HepG2 (cell line): ENCODE data around the gene PCYT2. TPM values are rescaled to one million over a fixed set of nuclear protein-coding genes. Genes with fewer than 3 reads are reported as not detected.
A peak's percentile ranks its signal among the peaks of the same experiment; 100 is the strongest.

ENCODE experiments used
- HHEX ChIP-seq: IDR thresholded peaks from 2 replicates; pipeline ENCODE4 v1.6.1; 2016; ENCODE audit warnings: control low read depth
- HOMEZ ChIP-seq: IDR thresholded peaks from 2 replicates; pipeline ENCODE4 v1.6.1; 2016; ENCODE audit warnings: low read depth
- MTERF4 ChIP-seq: sonication (generic); formaldehyde crosslinking; IDR thresholded peaks from 2 replicates; pipeline ENCODE4 v1.8.0; 2023; ENCODE audit warnings: mild to moderate bottlenecking, missing genetic modification reagents
- MXI1 ChIP-seq: IDR thresholded peaks from 3 replicates; pipeline ENCODE4 v1.6.1; 2012; ENCODE audit warnings: low read depth, low read length, inconsistent platforms, borderline replicate concordance
- MYNN ChIP-seq: sonication (generic); formaldehyde crosslinking; IDR thresholded peaks from 2 replicates; pipeline ENCODE4 v1.4.0; 2020; ENCODE audit warnings: mild to moderate bottlenecking, low read depth, missing genetic modification reagents
- NAIF1 ChIP-seq: sonication (generic); formaldehyde crosslinking; IDR thresholded peaks from 2 replicates; pipeline ENCODE4 v1.5.0; 2020; ENCODE audit warnings: mild to moderate bottlenecking, missing genetic modification reagents, borderline replicate concordance
- NRL ChIP-seq: sonication (generic); formaldehyde crosslinking; IDR thresholded peaks from 2 replicates; pipeline ENCODE4 v1.5.0; 2020; ENCODE audit warnings: missing genetic modification reagents, mild to moderate bottlenecking, moderate library complexity, borderline replicate concordance
- PCBP1 ChIP-seq: fragments of 200-400 bp; formaldehyde crosslinking; IDR thresholded peaks from 2 replicates; pipeline ENCODE4 v1.6.1; 2017; ENCODE audit warnings: mild to moderate bottlenecking, low read depth, low read length, borderline replicate concordance
- PHF8 ChIP-seq: sonication (generic); formaldehyde crosslinking; IDR thresholded peaks from 2 replicates; pipeline ENCODE4 v1.5.0; 2020; ENCODE audit warnings: missing genetic modification reagents
- RAD51 ChIP-seq: fragments of 450-650 bp; IDR thresholded peaks from 2 replicates; pipeline ENCODE4 v1.6.1; 2016; ENCODE audit warnings: borderline replicate concordance
- RBM22 ChIP-seq: fragments of 200-400 bp; formaldehyde crosslinking; optimal IDR thresholded peaks from 2 replicates; pipeline ENCODE3; 2017; ENCODE audit warnings: mild to moderate bottlenecking, low read length, moderate library complexity
- SALL1 ChIP-seq: sonication (generic); formaldehyde crosslinking; IDR thresholded peaks from 2 replicates; pipeline ENCODE4 v1.8.0; 2022; ENCODE audit warnings: mild to moderate bottlenecking, missing genetic modification reagents
- SNAPC2 ChIP-seq: sonication (generic); formaldehyde crosslinking; IDR thresholded peaks from 2 replicates; pipeline ENCODE4 v1.8.1; 2022; ENCODE audit warnings: mild to moderate bottlenecking, missing genetic modification reagents
- SOX13 ChIP-seq, 3 experiments: fragments of 450-650 bp in 1 of 3; sonication (generic) in 1 of 3; formaldehyde crosslinking in 1 of 3; IDR thresholded peaks in 2 of 3; conservative IDR thresholded peaks in 1 of 3; 2 replicates each; pipeline versions ENCODE4 v1.5.0 to v1.6.1; 2016 to 2020; ENCODE audit warnings: antibody characterized with exemption in 1 of 3, mild to moderate bottlenecking in 1 of 3, missing compliant biosample characterization in 1 of 3, missing genetic modification reagents in 1 of 3, moderate library complexity in 1 of 3
- THRA ChIP-seq: sonication (generic); formaldehyde crosslinking; IDR thresholded peaks from 2 replicates; pipeline ENCODE4 v1.4.0; 2020; ENCODE audit warnings: missing genetic modification reagents, borderline replicate concordance
- XRCC5 ChIP-seq: fragments of 200-400 bp; formaldehyde crosslinking; optimal IDR thresholded peaks from 2 replicates; pipeline ENCODE3; 2017; ENCODE audit warnings: mild to moderate bottlenecking, low read length
- ZBTB2 ChIP-seq: sonication (generic); formaldehyde crosslinking; IDR thresholded peaks from 2 replicates; pipeline ENCODE4 v1.8.0; 2022; ENCODE audit warnings: low read depth, missing genetic modification reagents
- ZBTB3 ChIP-seq: sonication (generic); formaldehyde crosslinking; IDR thresholded peaks from 2 replicates; pipeline ENCODE4 v1.4.0; 2020; ENCODE audit warnings: low read depth, mild to moderate bottlenecking, moderate library complexity, missing genetic modification reagents, borderline replicate concordance
- ZBTB8A ChIP-seq: sonication (generic); formaldehyde crosslinking; IDR thresholded peaks from 2 replicates; pipeline ENCODE4 v1.4.0; 2020; ENCODE audit warnings: mild to moderate bottlenecking, low read depth, missing genetic modification reagents, borderline replicate concordance
- ZFP36L1 ChIP-seq: sonication (generic); formaldehyde crosslinking; IDR thresholded peaks from 2 replicates; pipeline ENCODE4 v1.8.0; 2022; ENCODE audit warnings: mild to moderate bottlenecking, missing genetic modification reagents, moderate library complexity
- ZNF546 ChIP-seq: sonication (generic); formaldehyde crosslinking; conservative IDR thresholded peaks from 2 replicates; pipeline ENCODE4 v1.8.1; 2023; ENCODE audit warnings: mild to moderate bottlenecking, missing genetic modification reagents
- polyA plus RNA-seq, 8 experiments: library from polyadenylated mRNA; depleted of rRNA in 3 of 8; stranded (reverse) in 7 of 8; unstranded in 1 of 8; fragments of >200 nt; fragmentation: Illumina TruSeq in 4 of 8; extraction: Trizol in 4 of 8; gene quantifications; 2 replicates each; pipeline versions ENCODE4 v1.2.1 to v1.2.3, GENCODE V29; 2011 to 2016; ENCODE audit warnings: low read depth in 4 of 8, missing spikeins in 1 of 8, mixed read lengths in 1 of 8; ENCODE audit not compliant: insufficient read depth in 1 of 8
- total RNA-seq, 5 experiments: library from RNA; depleted of rRNA; stranded (reverse); fragments of >200 nt; fragmentation: Illumina TruSeq; extraction: Trizol; gene quantifications; 2 replicates each; pipeline ENCODE4 v1.2.3, GENCODE V29; 2016; ENCODE audit warnings: low read depth in 1 of 5

PCYT2 gene
- total and polyA plus RNA-seq, 2 of the 13 experiments (the other 11 are each of a cell fraction or from before 2014, with no cell fraction given) = 147 to 297 TPM

GRCh38 chr17:81926451-81927151 is 15.4 kb upstream of the PCYT2 start (continued):
- peak; percentile 94 for TF ChIP-seq PCBP1
- no peak for TF ChIP-seq SNAPC2 (CRISPR knock-in tag)
- no peak for TF ChIP-seq HHEX
- TF ChIP-seq RBM22 = no peak
- TF ChIP-seq MTERF4 (CRISPR knock-in tag) = peak; percentile 75
- 0 out of 2 replicates have a peak, but pooled peaks have one; percentile 16 for TF ChIP-seq THRA (CRISPR knock-in tag)
- TF ChIP-seq PHF8 (CRISPR knock-in tag) = peak; percentile 57
- TF ChIP-seq NRL (CRISPR knock-in tag) = peak; percentile 71
- peak; percentile 91 for TF ChIP-seq HOMEZ (CRISPR knock-in tag)
- peak; percentile 36; the same call in 1 of the 2 replicates for TF ChIP-seq ZBTB2 (CRISPR knock-in tag)
- TF ChIP-seq ZBTB8A = no peak
- TF ChIP-seq XRCC5 = peak; percentile 54
- peak; percentile 64 for TF ChIP-seq SALL1 (CRISPR knock-in tag)
- TF ChIP-seq RAD51 = no peak
- TF ChIP-seq SOX13 (IDR thresholded peaks at IDR 0.05) = 0 out of 2 replicates have a peak, but pooled peaks have one; percentile 5
- TF ChIP-seq SOX13 (CRISPR knock-in tag; conservative IDR thresholded peaks at IDR 0.05 in 1 of 2, IDR thresholded peaks at IDR 0.05 in 1 of 2) = peak in 1 of 2 experiments; percentile 18; a peak in 1 of 4 replicates
- no peak for TF ChIP-seq NAIF1 (CRISPR knock-in tag)
- no peak for TF ChIP-seq ZFP36L1 (CRISPR knock-in tag)
- TF ChIP-seq ZBTB3 (CRISPR knock-in tag) = no peak
- peak; percentile 50; the same call in 1 of the 2 replicates for TF ChIP-seq ZNF546 (CRISPR knock-in tag)
- peak; percentile 86; the same call in 1 of the 3 replicates for TF ChIP-seq MXI1
- TF ChIP-seq MYNN (CRISPR knock-in tag) = 0 out of 2 replicates have a peak, but pooled peaks have one; percentile 15
